HG02938 (cell line): ENCODE measurements around the gene DARS1.

Experiments used
- ATAC-seq: cut with Tn5 transposase; IDR thresholded peaks from one replicate; pipeline ENCODE4 v1.9.1; 2021; ENCODE audit warnings: mild to moderate bottlenecking, moderate library complexity; ENCODE audit not compliant: unreplicated experiment

Gene DARS1

GRCh38 chr2:135948642-135949355, 36.6 kb downstream of the DARS1 start:
- peak; percentile 84 for ATAC-seq

- ATAC-seq, result no peak
Measured at GRCh38 chr2:135948141-135948540, 37.3 kb downstream of the DARS1 start.

- ATAC-seq, result no peak
Measured at GRCh38 chr2:135947483-135947882, 37.9 kb downstream of the DARS1 start.

- no peak for ATAC-seq
Measured at GRCh38 chr2:135945526-135945925, 39.9 kb downstream of the DARS1 start.

GRCh38 chr2:135944625-135945024, 40.8 kb downstream of the DARS1 start:
- no peak for ATAC-seq

GRCh38 chr2:135942936-135943688, 42.3 kb downstream of the DARS1 start:
- ATAC-seq, result no peak

GRCh38 chr2:135936524-135936923, 48.9 kb downstream of the DARS1 start:
- ATAC-seq, result no peak

GRCh38 chr2:135935914-135936313, 49.5 kb downstream of the DARS1 start:
- ATAC-seq, result no peak

- peak; percentile 96 for ATAC-seq
Measured at GRCh38 chr2:135931776-135932443, 53.5 kb downstream of the DARS1 start.

- no peak for ATAC-seq
Measured at GRCh38 chr2:135926605-135927004, 58.8 kb downstream of the DARS1 start.

- no peak for ATAC-seq
Measured at GRCh38 chr2:135925571-135925970, 59.9 kb downstream of the DARS1 start.

GRCh38 chr2:135916207-135916606, 69.2 kb downstream of the DARS1 start:
- ATAC-seq, result no peak

- ATAC-seq, result no peak
Measured at GRCh38 chr2:135914485-135914884, 70.9 kb downstream of the DARS1 start.

GRCh38 chr2:135913727-135914365, 71.6 kb downstream of the DARS1 start:
- ATAC-seq, result no peak

- ATAC-seq, result no peak
Measured at GRCh38 chr2:135909976-135910375, 75.5 kb downstream of the DARS1 start.

- no peak for ATAC-seq
Measured at GRCh38 chr2:135905679-135906078, 79.7 kb downstream of the DARS1 start.

- no peak for ATAC-seq
Measured at GRCh38 chr2:135904341-135904989, 81.0 kb downstream of the DARS1 start.

GRCh38 chr2:135903650-135904049, 81.8 kb downstream of the DARS1 start:
- no peak for ATAC-seq

- ATAC-seq, result no peak
Measured at GRCh38 chr2:135899567-135899966, 85.9 kb downstream of the DARS1 start.

GRCh38 chr2:135898234-135898786, 87.1 kb downstream of the DARS1 start:
- ATAC-seq, result no peak

- no peak for ATAC-seq
Measured at GRCh38 chr2:135894930-135895329, 90.5 kb downstream of the DARS1 start.
